Mesenchymal stem cell (in vitro differentiated cells and primary cell): ENCODE results near the gene TNFAIP3.

Source experiments
- DNase-seq: peaks from one replicate; pipeline ENCODE4 v3.0.0-alpha.2; 2013
- H2AFZ ChIP-seq: one replicate; pipeline ENCODE4 v1.6.1; 2013; ENCODE audit warnings: low read depth, mild to moderate bottlenecking, control low read depth, inconsistent platforms, low read length, moderate library complexity
- H2AK5ac ChIP-seq: 2 replicates; pipeline ENCODE4 v1.6.1; 2013; ENCODE audit warnings: low read length, moderate library complexity, mild to moderate bottlenecking, inconsistent platforms; ENCODE audit not compliant: severe bottlenecking
- H2BK120ac ChIP-seq: one replicate; pipeline ENCODE4 v1.6.1; 2013; ENCODE audit warnings: low read depth, mild to moderate bottlenecking, inconsistent platforms, low read length, moderate library complexity
- H2BK12ac ChIP-seq, 2 experiments: one replicate each; pipeline ENCODE4 v1.6.1; 2013; ENCODE audit warnings: inconsistent platforms in 2 of 2, low read length in 2 of 2, mild to moderate bottlenecking in 2 of 2, moderate library complexity in 2 of 2, control low read depth in 1 of 2
- H2BK15ac ChIP-seq: one replicate; pipeline ENCODE4 v1.6.1; 2013; ENCODE audit warnings: mild to moderate bottlenecking, low read depth, inconsistent platforms; ENCODE audit not compliant: poor library complexity, severe bottlenecking
- H2BK5ac ChIP-seq: 2 replicates; pipeline ENCODE4 v1.6.1; 2013; ENCODE audit warnings: low read depth, mild to moderate bottlenecking, low read length, control low read depth, inconsistent platforms; ENCODE audit not compliant: poor library complexity, severe bottlenecking
- H3K14ac ChIP-seq, 2 experiments: one replicate each; pipeline ENCODE4 v1.6.1; 2013; ENCODE audit warnings: inconsistent platforms in 2 of 2, low read length in 2 of 2, control low read depth in 1 of 2, mild to moderate bottlenecking in 1 of 2, moderate library complexity in 1 of 2
- H3K18ac ChIP-seq, 2 experiments: one replicate each; pipeline ENCODE4 v1.6.1; 2013; ENCODE audit warnings: inconsistent platforms in 2 of 2, low read length in 2 of 2, control low read depth in 1 of 2, low read depth in 1 of 2, mild to moderate bottlenecking in 1 of 2
- H3K23ac ChIP-seq, 2 experiments: one replicate each; pipeline ENCODE4 v1.6.1; 2013; ENCODE audit warnings: inconsistent platforms in 2 of 2, low read length in 2 of 2, mild to moderate bottlenecking in 2 of 2, moderate library complexity in 2 of 2, control low read depth in 1 of 2
- H3K27ac ChIP-seq: 2 replicates; pipeline ENCODE4 v1.5.1; 2013; ENCODE audit warnings: mild to moderate bottlenecking, moderate library complexity, low read length, control low read depth, inconsistent platforms; ENCODE audit not compliant: poor library complexity, severe bottlenecking
- H3K27me3 ChIP-seq, 2 experiments: 2 replicates each; pipeline versions ENCODE4 v1.6.1 to v1.7.0; 2013; ENCODE audit warnings: low read length in 2 of 2, mild to moderate bottlenecking in 2 of 2, moderate library complexity in 2 of 2, control low read depth in 1 of 2, inconsistent platforms in 1 of 2; ENCODE audit not compliant: control insufficient read depth in 1 of 2, insufficient read depth in 1 of 2
- H3K36me3 ChIP-seq, 2 experiments: 2 replicates each; pipeline versions ENCODE4 v1.6.1 to v1.7.0; 2013; ENCODE audit warnings: low read length in 2 of 2, control low read depth in 1 of 2, inconsistent platforms in 1 of 2, low read depth in 1 of 2, mild to moderate bottlenecking in 1 of 2; ENCODE audit not compliant: insufficient read depth in 2 of 2, control insufficient read depth in 1 of 2
- H3K4ac ChIP-seq, 2 experiments: one replicate each; pipeline ENCODE4 v1.6.1; 2013; ENCODE audit warnings: inconsistent platforms in 2 of 2, low read length in 2 of 2, mild to moderate bottlenecking in 2 of 2, moderate library complexity in 2 of 2, control low read depth in 1 of 2, low read depth in 1 of 2
- H3K4me1 ChIP-seq: 2 replicates; pipeline ENCODE4 v1.6.1; 2013; ENCODE audit warnings: low read depth, low read length, control low read depth; ENCODE audit not compliant: control insufficient read depth, insufficient read depth
- H3K4me2 ChIP-seq: 2 replicates; pipeline ENCODE4 v1.6.1; 2013; ENCODE audit warnings: low read length, mild to moderate bottlenecking, inconsistent platforms; ENCODE audit not compliant: poor library complexity, severe bottlenecking
- H3K4me3 ChIP-seq, 2 experiments: 2 replicates each; pipeline versions ENCODE4 v1.5.1 to v1.7.0; 2013; ENCODE audit warnings: low read length in 2 of 2, mild to moderate bottlenecking in 2 of 2, control low read depth in 1 of 2, low read depth in 1 of 2; ENCODE audit not compliant: insufficient read depth in 1 of 2
- H3K79me1 ChIP-seq: replicated peaks from 2 replicates; pipeline ENCODE4 v1.6.1; 2013; ENCODE audit warnings: mild to moderate bottlenecking, control low read depth, low read length, inconsistent platforms; ENCODE audit not compliant: poor library complexity, severe bottlenecking
- H3K9ac ChIP-seq: 2 replicates; pipeline ENCODE4 v1.7.0; 2013; ENCODE audit warnings: mild to moderate bottlenecking, low read length, moderate library complexity
- H3K9me3 ChIP-seq: 2 replicates; pipeline ENCODE4 v1.7.0; 2013; ENCODE audit warnings: mild to moderate bottlenecking, low read length; ENCODE audit not compliant: control insufficient read depth
- H4K8ac ChIP-seq: one replicate; pipeline ENCODE4 v1.6.1; 2013; ENCODE audit warnings: inconsistent platforms, mild to moderate bottlenecking, low read length, moderate library complexity
- H4K91ac ChIP-seq: one replicate; pipeline ENCODE4 v1.6.1; 2013; ENCODE audit warnings: mild to moderate bottlenecking, low read length, inconsistent platforms
- WGBS: methylation state at CpG from one replicate; pipeline ENCODE4 v1.1.7; 2013; ENCODE audit warnings: mixed read lengths; 5-methylcytosine and 5-hydroxymethylcytosine counted together

The TNFAIP3 gene

DNA sequence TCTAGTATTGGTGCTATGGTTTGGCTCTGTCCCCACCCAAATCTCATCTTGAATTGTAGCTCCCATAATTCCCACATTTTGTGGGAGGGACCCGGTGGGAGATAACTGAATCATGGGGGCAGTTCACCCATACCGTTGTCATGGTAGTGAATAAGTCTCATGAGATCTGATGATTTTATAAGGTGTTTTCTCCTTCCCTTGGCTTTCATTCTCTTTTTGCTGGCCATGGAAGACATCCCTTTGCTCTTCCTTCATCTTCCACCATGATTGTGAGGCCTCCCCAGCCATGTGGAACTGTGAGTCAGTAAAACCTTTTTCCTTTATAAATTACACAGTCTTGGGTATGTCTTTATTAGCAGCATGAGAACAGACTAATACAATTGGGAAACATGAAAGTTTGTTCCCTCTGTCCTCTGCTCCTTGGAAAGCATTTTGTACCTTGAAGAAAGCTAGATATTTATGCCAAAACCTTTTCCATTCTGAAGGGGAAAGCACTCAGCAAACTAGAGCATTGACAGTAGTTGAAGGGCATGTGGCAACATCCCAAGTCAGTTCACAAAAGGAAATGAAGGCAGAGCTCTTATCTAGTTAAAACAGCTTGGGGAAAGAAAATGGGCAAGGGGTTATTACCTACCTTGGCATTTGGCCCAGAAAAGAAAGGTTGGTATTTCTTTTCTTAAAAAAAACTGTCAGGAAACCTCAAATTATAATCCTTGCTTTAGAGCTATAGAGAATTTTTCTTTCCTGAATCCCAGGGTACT, 10.7 kb upstream of the TNFAIP3 start:
- Histone ChIP-seq H3K27ac (no peak overlapping the region), H3K4me1 (no peaks in the 10 kb centered on the region), H3K4ac (no peak overlapping the region), H3K18ac (no peak overlapping the region), H2BK12ac (no peak overlapping the region), H2BK15ac (no peak overlapping the region), H2AK5ac (no peak overlapping the region), H2AFZ (no peak overlapping the region), H3K4me3 (no peak overlapping the region), H4K91ac (no peak overlapping the region), H2BK5ac (no peak overlapping the region), H3K9me3 (no peaks in the 10 kb centered on the region), H3K79me1 (no peaks in the 10 kb centered on the region), H4K8ac (no peak overlapping the region), H3K27me3 (no peaks in the 10 kb centered on the region), H2BK120ac (no peak overlapping the region), H3K23ac (no peak overlapping the region), H3K36me3 (no peaks in the 10 kb centered on the region), H3K4me2 (no peak overlapping the region), H3K14ac (no peak overlapping the region), H3K9ac (no peak overlapping the region)
- no peak for DNase-seq
- WGBS: no CpG with 5 or more reads among the region's 2 CpGs

DNA sequence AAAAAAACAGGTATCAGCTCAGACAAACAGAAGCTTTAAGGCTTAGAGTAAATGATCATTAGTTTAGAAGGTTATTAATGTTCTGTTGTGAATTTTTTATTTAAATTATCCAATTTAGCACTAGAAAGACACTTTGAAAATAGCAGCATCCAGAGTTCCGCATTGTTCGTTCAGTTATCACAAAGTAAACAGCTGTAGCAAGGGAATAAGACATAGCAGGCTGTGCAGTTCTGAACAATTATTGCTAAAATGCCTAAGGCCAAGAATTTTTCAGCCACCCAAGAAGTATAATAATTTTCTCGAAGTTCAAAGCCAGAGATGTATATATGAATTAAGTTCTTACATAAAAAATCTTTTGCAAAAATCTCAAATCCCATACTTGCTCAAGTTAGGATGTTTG, 8.0 kb upstream of the TNFAIP3 start:
- no peaks in the 10 kb centered on the region for H3K27me3 ChIP-seq
- no peak overlapping the region for H3K4ac ChIP-seq
- no peak overlapping the region for H4K91ac ChIP-seq
- H2BK12ac ChIP-seq: no peak overlapping the region
- H3K4me3 ChIP-seq: no peak overlapping the region
- no peak overlapping the region for H3K23ac ChIP-seq
- no peak overlapping the region for H3K18ac ChIP-seq
- H2BK5ac ChIP-seq: no peak overlapping the region
- no peak overlapping the region for H2AFZ ChIP-seq
- H2BK120ac ChIP-seq: no peak overlapping the region
- no peak for DNase-seq
- H3K14ac ChIP-seq: no peak overlapping the region
- H3K27ac ChIP-seq: no peak overlapping the region
- H3K9me3 ChIP-seq: no peaks in the 10 kb centered on the region
- H2AK5ac ChIP-seq: no peak overlapping the region
- no peak overlapping the region for H4K8ac ChIP-seq
- H3K79me1 ChIP-seq: no peaks in the 10 kb centered on the region
- 84% methylated on average over 2 of the region's 3 CpGs for WGBS
- no peaks in the 10 kb centered on the region for H3K36me3 ChIP-seq
- no peak overlapping the region for H3K9ac ChIP-seq
- no peaks in the 10 kb centered on the region for H3K4me1 ChIP-seq
- no peak overlapping the region for H3K4me2 ChIP-seq
- no peak overlapping the region for H2BK15ac ChIP-seq

DNA sequence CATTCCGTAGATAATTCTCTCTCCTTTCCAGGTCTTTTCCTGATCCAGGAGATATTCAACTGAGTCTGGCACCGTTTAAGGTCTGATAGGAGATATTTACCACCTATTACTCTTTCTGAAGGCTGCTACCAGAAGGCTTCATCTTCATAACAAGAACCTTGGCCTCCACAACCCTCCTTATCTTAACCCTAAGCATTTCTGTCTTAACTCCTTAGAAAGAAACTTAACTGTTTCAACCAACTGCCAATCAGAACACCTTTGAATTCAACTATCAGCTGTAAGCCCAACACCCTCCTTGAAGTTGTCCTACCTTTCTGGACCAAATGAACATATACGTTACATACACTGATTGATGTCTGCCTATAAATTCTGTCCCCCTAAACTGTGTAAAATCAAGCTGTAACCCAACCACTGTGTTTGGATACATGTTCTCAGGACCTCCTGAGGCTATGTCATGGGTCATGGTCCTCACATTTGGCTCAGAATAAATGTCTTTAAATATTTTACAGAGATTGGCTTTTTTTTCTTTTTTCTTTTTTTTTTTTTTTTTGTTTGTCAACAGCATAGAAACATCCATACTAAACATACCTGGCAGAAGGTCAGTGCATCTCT, 6.6 kb upstream of the TNFAIP3 start:
- Histone ChIP-seq H3K18ac (no peak overlapping the region), H3K4me3 (no peak overlapping the region), H3K36me3 (no peaks in the 10 kb centered on the region), H2BK120ac (no peak overlapping the region), H3K79me1 (no peaks in the 10 kb centered on the region), H3K23ac (no peak overlapping the region), H4K8ac (no peak overlapping the region), H2AFZ (no peak overlapping the region), H3K4me2 (no peak overlapping the region), H2BK12ac (no peak overlapping the region), H2BK5ac (no peak overlapping the region), H3K27me3 (no peaks in the 10 kb centered on the region), H3K14ac (no peak overlapping the region), H2AK5ac (no peak overlapping the region), H3K9me3 (no peaks in the 10 kb centered on the region), H2BK15ac (no peak overlapping the region), H3K4me1 (no peaks in the 10 kb centered on the region), H3K9ac (no peak overlapping the region), H3K4ac (no peak overlapping the region), H3K27ac (no peak overlapping the region), H4K91ac (no peak overlapping the region)
- 89% methylated on average over 3 of the region's 3 CpGs for WGBS
- no peak for DNase-seq

DNA sequence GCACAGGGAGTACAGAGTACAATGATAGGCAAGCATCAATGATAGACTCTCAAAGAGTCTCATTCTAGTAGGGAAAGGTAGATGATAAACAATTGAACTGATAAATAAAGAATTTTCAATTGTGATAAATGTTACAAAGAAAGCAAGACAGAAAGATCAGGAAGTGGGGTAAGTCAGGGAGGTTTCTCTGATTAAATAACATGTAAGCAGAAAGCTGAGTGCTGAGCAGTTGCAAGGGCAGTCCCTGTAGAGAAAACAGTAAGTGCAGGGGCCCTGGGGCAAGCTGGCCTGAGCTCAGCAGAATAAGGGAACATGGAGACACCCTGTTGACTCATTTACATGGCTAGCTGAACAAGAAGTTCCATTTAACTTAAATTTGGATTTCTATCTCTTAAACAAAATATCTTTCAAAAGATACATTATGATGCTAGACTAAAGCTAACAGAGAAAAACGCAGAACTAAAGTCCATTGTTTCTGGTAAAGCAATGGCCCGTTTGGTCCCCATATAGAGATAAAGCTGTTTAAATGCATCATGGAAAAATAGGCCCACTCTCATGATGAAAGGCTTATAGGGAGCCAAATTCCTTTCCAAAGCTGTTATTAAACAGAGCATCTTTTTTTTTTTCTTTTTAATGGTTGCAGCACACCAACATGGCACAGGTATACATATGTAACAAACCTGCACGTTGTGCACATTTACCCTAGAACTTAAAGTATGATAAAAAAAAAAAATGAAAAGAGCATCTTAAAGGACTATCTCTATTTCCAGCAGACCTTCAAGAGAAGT, 5.3 kb upstream of the TNFAIP3 start:
- H2BK120ac ChIP-seq: no peak overlapping the region
- no peaks in the 10 kb centered on the region for H3K27me3 ChIP-seq
- no peak overlapping the region for H3K4me3 ChIP-seq
- no peak overlapping the region for H2AFZ ChIP-seq
- H3K14ac ChIP-seq: no peak overlapping the region
- H2BK12ac ChIP-seq: no peak overlapping the region
- no peak overlapping the region for H3K18ac ChIP-seq
- H3K9ac ChIP-seq: no peak overlapping the region
- H4K91ac ChIP-seq: no peak overlapping the region
- WGBS: 100% methylated on average over 2 of the region's 3 CpGs
- H2BK5ac ChIP-seq: no peak overlapping the region
- no peak overlapping the region for H3K4me2 ChIP-seq
- no peaks in the 10 kb centered on the region for H3K79me1 ChIP-seq
- no peak overlapping the region for H4K8ac ChIP-seq
- H3K23ac ChIP-seq: no peak overlapping the region
- H3K36me3 ChIP-seq: no peaks in the 10 kb centered on the region
- peaks cover 2% of the 10 kb centered on the region for H3K4me1 ChIP-seq
- H3K27ac ChIP-seq: no peak overlapping the region
- DNase-seq: no peak
- no peak overlapping the region for H2AK5ac ChIP-seq
- no peak overlapping the region for H3K4ac ChIP-seq
- no peaks in the 10 kb centered on the region for H3K9me3 ChIP-seq
- H2BK15ac ChIP-seq: no peak overlapping the region
